Measurements from ENCODE around the gene CTNNA3.

DNA sequence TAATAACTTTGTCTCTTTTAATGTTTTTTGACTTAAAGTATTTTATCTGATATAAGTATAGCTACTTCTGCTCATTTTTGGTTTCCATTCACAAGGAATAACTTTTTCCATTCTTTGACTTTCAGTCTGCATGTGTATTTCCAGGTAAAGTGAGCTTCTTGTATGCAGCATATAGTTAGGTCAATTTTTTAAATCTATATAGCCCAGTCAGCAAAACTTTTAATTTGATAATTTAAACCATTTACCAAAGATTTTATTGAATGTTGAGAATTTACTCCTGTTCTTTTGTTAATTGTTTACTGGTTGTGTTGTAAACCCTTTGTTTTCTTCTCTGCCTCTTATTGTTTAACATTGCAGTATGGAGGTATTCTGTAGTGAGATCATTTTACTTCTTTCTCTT, 1467.1 kb downstream of the CTNNA3 start:
- TF ChIP-seq, protein P1, sequence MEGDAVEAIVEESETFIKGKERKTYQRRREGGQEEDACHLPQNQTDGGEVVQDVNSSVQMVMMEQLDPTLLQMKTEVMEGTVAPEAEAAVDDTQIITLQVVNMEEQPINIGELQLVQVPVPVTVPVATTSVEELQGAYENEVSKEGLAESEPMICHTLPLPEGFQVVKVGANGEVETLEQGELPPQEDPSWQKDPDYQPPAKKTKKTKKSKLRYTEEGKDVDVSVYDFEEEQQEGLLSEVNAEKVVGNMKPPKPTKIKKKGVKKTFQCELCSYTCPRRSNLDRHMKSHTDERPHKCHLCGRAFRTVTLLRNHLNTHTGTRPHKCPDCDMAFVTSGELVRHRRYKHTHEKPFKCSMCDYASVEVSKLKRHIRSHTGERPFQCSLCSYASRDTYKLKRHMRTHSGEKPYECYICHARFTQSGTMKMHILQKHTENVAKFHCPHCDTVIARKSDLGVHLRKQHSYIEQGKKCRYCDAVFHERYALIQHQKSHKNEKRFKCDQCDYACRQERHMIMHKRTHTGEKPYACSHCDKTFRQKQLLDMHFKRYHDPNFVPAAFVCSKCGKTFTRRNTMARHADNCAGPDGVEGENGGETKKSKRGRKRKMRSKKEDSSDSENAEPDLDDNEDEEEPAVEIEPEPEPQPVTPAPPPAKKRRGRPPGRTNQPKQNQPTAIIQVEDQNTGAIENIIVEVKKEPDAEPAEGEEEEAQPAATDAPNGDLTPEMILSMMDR (IDR thresholded peaks at IDR 0.05) = no peak
- no peak for TF ChIP-seq POLR2A (IDR thresholded peaks at IDR 0.05)

Measured in lower leg skin (tissue), 3 donors.